ENCODE measurements around the gene OR10J5. TPM values are rescaled to one million over a fixed set of nuclear protein-coding genes. Genes with fewer than 3 reads are reported as not detected.

OR10J5 gene
- total and polyA plus RNA-seq, 2 donors (not counting 1 experiment from before 2014, with no cell fraction given), result not detected

- Mint-ChIP-seq H3K4me3 (no peak overlapping the region), H3K4me1 (no peaks in the 10 kb centered on the region), H3K9me3 (ENCODE audit: insufficient read depth) (no peaks in the 10 kb centered on the region), H3K27me3 (peaks cover 29% of the 10 kb centered on the region), H3K27ac (no peak overlapping the region)
- no peak for TF ChIP-seq EZH2 (IDR thresholded peaks at IDR 0.05; ENCODE audit: borderline replicate concordance, insufficient read depth, low read depth, low read length, poor library complexity, severe bottlenecking)
- no peak for TF ChIP-seq CTCF (IDR thresholded peaks at IDR 0.05)
- Histone ChIP-seq H3K4me1 (ENCODE audit: control insufficient read depth in 2 of 2, insufficient read depth in 2 of 2, low read length in 2 of 2) (no peaks in the 10 kb centered on the region), H3K36me3 (replicated peaks in 1 of 2; ENCODE audit: control extremely low read depth in 1 of 2, control insufficient read depth in 1 of 2, extremely low read depth in 1 of 2, insufficient read depth in 2 of 2, low read length in 1 of 2) (no peaks in the 10 kb centered on the region), H4K20me1 (ENCODE audit: control insufficient read depth, insufficient read depth, low read length, poor library complexity, severe bottlenecking) (no peaks in the 10 kb centered on the region), H3K79me2 (ENCODE audit: control insufficient read depth, insufficient read depth, low read length) (no peaks in the 10 kb centered on the region), H2AFZ (ENCODE audit: insufficient read depth, low read depth, low read length, poor library complexity, severe bottlenecking) (no peak overlapping the region), H3K4me2 (replicated peaks; ENCODE audit: low read depth, low read length, poor library complexity, severe bottlenecking) (no peak overlapping the region), H3K27me3 (replicated peaks in 1 of 4; ENCODE audit: control extremely low read depth in 1 of 4, control insufficient read depth in 3 of 4, insufficient read depth in 4 of 4, low read length in 3 of 4) (peaks cover 0 to 12% (median 2%) of the 10 kb centered on the region in 4 experiments), H3K4me3 (ENCODE audit: control extremely low read depth in 1 of 5, extremely low read depth in 1 of 5, insufficient read depth in 1 of 5, low read depth in 2 of 5, low read length in 4 of 5) (no peak overlapping the region), H3K9ac (ENCODE audit: low read length) (no peak overlapping the region), H3K9me3 (ENCODE audit: control extremely low read depth in 1 of 3, control insufficient read depth in 2 of 3, insufficient read depth in 1 of 3, low read length in 2 of 3) (no peaks in the 10 kb centered on the region), H3K27ac (ENCODE audit: low read length in 2 of 2) (no peak overlapping the region)
- WGBS (ENCODE audit: insufficient coverage), result no CpG with 5 or more reads among the region's 1 CpG
- CTCF ChIA-PET, result no interaction called here
- POLR2A ChIA-PET, result no interaction called here
- ATAC-seq (ENCODE audit: low read depth) (no peak), DNase-seq (no peak)
- intact Hi-C loops (cut with micrococcal nuclease), result no loop called here
Observed at GRCh38 chr1:159581422-159581821, 45.6 kb upstream of the OR10J5 start.

GRCh38 chr1:159580340-159580739 lies 44.5 kb upstream of the OR10J5 start:
- H2AFZ ChIP-seq (ENCODE audit: insufficient read depth, low read depth, low read length, poor library complexity, severe bottlenecking), result no peak overlapping the region
- Mint-ChIP-seq H3K27me3 (peaks cover 32% of the 10 kb centered on the region), H3K27ac (no peak overlapping the region), H3K9me3 (ENCODE audit: insufficient read depth) (no peaks in the 10 kb centered on the region), H3K4me3 (no peak overlapping the region), H3K4me1 (no peaks in the 10 kb centered on the region)
- H3K9me3 ChIP-seq (ENCODE audit: control extremely low read depth in 1 of 3, control insufficient read depth in 2 of 3, insufficient read depth in 1 of 3, low read length in 2 of 3), result no peaks in the 10 kb centered on the region
- no peaks in the 10 kb centered on the region for H3K36me3 ChIP-seq (replicated peaks in 1 of 2; ENCODE audit: control extremely low read depth in 1 of 2, control insufficient read depth in 1 of 2, extremely low read depth in 1 of 2, insufficient read depth in 2 of 2, low read length in 1 of 2)
- no peaks in the 10 kb centered on the region for H4K20me1 ChIP-seq (ENCODE audit: control insufficient read depth, insufficient read depth, low read length, poor library complexity, severe bottlenecking)
- ChIA-PET CTCF (no interaction called here), POLR2A (no interaction called here)
- H3K27me3 ChIP-seq (replicated peaks in 1 of 4; ENCODE audit: control extremely low read depth in 1 of 4, control insufficient read depth in 3 of 4, insufficient read depth in 4 of 4, low read length in 3 of 4), result peaks cover 0 to 16% (median 2%) of the 10 kb centered on the region in 4 experiments
- no peak for DNase-seq
- intact Hi-C loops (cut with micrococcal nuclease), result no loop called here
- no peak for TF ChIP-seq CTCF (IDR thresholded peaks at IDR 0.05)
- no peak for TF ChIP-seq EZH2 (IDR thresholded peaks at IDR 0.05; ENCODE audit: borderline replicate concordance, insufficient read depth, low read depth, low read length, poor library complexity, severe bottlenecking)
- WGBS (ENCODE audit: insufficient coverage), result no CpG with 5 or more reads among the region's 3 CpGs
- H3K4me1 ChIP-seq (ENCODE audit: control insufficient read depth in 2 of 2, insufficient read depth in 2 of 2, low read length in 2 of 2), result no peaks in the 10 kb centered on the region
- no peaks in the 10 kb centered on the region for H3K79me2 ChIP-seq (ENCODE audit: control insufficient read depth, insufficient read depth, low read length)
- no peak for ATAC-seq (ENCODE audit: low read depth)
- no peak overlapping the region for H3K27ac ChIP-seq (ENCODE audit: low read length in 2 of 2)
- H3K4me3 ChIP-seq (ENCODE audit: control extremely low read depth in 1 of 5, extremely low read depth in 1 of 5, insufficient read depth in 1 of 5, low read depth in 2 of 5, low read length in 4 of 5), result no peak overlapping the region
- no peak overlapping the region for H3K4me2 ChIP-seq (replicated peaks; ENCODE audit: low read depth, low read length, poor library complexity, severe bottlenecking)
- H3K9ac ChIP-seq (ENCODE audit: low read length), result no peak overlapping the region
